ENCODE measurements around the gene ERICH6B. TPM values are rescaled to one million over a fixed set of nuclear protein-coding genes. Genes with fewer than 3 reads are reported as not detected.

ERICH6B gene
- total and polyA plus RNA-seq, 4 donors = 0.94 TPM; not detected in 3

DNA sequence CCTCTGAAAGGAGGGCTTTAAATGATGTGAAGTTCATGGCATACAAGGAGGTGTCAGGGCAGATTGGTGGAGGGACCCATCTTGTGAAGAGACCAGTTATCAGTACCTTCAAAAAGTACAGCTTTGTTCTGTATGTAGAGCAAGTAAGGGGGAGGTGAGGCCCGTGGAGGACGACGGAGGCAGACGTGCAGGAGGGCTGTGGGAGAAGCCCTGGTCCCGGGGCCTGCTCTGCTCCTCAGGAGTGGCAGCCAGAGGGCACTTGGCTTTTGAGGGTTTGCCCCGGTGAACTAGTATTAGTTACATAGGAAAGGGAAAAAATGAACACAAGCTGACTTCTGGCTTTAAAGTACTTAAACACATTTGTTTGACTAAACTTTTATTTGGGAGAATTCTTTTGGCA lies 108.7 kb downstream of the ERICH6B start (continued):
- TF ChIP-seq, protein P1, sequence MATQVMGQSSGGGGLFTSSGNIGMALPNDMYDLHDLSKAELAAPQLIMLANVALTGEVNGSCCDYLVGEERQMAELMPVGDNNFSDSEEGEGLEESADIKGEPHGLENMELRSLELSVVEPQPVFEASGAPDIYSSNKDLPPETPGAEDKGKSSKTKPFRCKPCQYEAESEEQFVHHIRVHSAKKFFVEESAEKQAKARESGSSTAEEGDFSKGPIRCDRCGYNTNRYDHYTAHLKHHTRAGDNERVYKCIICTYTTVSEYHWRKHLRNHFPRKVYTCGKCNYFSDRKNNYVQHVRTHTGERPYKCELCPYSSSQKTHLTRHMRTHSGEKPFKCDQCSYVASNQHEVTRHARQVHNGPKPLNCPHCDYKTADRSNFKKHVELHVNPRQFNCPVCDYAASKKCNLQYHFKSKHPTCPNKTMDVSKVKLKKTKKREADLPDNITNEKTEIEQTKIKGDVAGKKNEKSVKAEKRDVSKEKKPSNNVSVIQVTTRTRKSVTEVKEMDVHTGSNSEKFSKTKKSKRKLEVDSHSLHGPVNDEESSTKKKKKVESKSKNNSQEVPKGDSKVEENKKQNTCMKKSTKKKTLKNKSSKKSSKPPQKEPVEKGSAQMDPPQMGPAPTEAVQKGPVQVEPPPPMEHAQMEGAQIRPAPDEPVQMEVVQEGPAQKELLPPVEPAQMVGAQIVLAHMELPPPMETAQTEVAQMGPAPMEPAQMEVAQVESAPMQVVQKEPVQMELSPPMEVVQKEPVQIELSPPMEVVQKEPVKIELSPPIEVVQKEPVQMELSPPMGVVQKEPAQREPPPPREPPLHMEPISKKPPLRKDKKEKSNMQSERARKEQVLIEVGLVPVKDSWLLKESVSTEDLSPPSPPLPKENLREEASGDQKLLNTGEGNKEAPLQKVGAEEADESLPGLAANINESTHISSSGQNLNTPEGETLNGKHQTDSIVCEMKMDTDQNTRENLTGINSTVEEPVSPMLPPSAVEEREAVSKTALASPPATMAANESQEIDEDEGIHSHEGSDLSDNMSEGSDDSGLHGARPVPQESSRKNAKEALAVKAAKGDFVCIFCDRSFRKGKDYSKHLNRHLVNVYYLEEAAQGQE (IDR thresholded peaks at IDR 0.05) = no peak

GRCh38 chr13:45503658-45504057 lies 111.9 kb downstream of the ERICH6B start:
- Histone ChIP-seq H3K9ac (ENCODE audit: low read depth in 1 of 2, low read length in 2 of 2) (no peak overlapping the region), H3K9me3 (ENCODE audit: control insufficient read depth in 4 of 4, low read length in 3 of 4) (no peaks in the 10 kb centered on the region), H3K27me3 (ENCODE audit: control insufficient read depth in 4 of 4, insufficient read depth in 4 of 4, low read length in 3 of 4) (no peaks in the 10 kb centered on the region), H3K4me3 (ENCODE audit: low read depth in 1 of 3, low read length in 3 of 3) (no peak overlapping the region), H3K36me3 (ENCODE audit: control insufficient read depth in 4 of 4, insufficient read depth in 3 of 4, low read depth in 1 of 4, low read length in 3 of 4) (peaks cover 19 to 46% (median 39%) of the 10 kb centered on the region in 4 donors), H3K27ac (ENCODE audit: low read depth in 1 of 2, low read length in 2 of 2) (peak overlapping the region in 1 of 2 donors; percentile 51), H3K4me1 (ENCODE audit: control insufficient read depth in 4 of 4, insufficient read depth in 4 of 4, low read length in 3 of 4) (peaks cover 0 to 11% (median 5%) of the 10 kb centered on the region in 4 donors)
- TF ChIP-seq SP1 (IDR thresholded peaks at IDR 0.05) (peak; percentile 20), YY1 (IDR thresholded peaks at IDR 0.05) (peak; percentile 26), MAX (IDR thresholded peaks at IDR 0.05) (no peak), CTCF (IDR thresholded peaks at IDR 0.05; ENCODE audit: low read depth, low read length, missing input control) (no peak), FOXA2 (IDR thresholded peaks at IDR 0.05) (peak; percentile 47), JUND (IDR thresholded peaks at IDR 0.05) (no peak), RXRA (IDR thresholded peaks at IDR 0.05) (peak in 1 of 2 donors; percentile 34), ATF3 (IDR thresholded peaks at IDR 0.05) (no peak), RAD21 (IDR thresholded peaks at IDR 0.05) (no peak), HNF4G (IDR thresholded peaks at IDR 0.05) (no peak), HNF4A (conservative IDR thresholded peaks at IDR 0.05) (peak; percentile 68 to 75)
- TF ChIP-seq, protein P1 (IDR thresholded peaks at IDR 0.05) = no peak
- no peak for DNase-seq (ENCODE audit: low spot score)
